Posterior cingulate gyrus (tissue), 11 donors: Measurements from ENCODE around the gene ZFP3.
"Not testable (repeated sequence)": the region's sequence is repeated elsewhere in the genome, so short reads cannot be mapped to it uniquely, and the experiment has no call there.

ENCODE experiments used
- DNase-seq, 10 donors: peaks; one replicate each; pipeline versions ENCODE4 v3.0.0 to v3.0.0-alpha.2; 2020 to 2021; ENCODE audit warnings: mixed read lengths in 3 of 10
- intact Hi-C: fragments of 100-400 bp; cut with DNase I; formaldehyde crosslinking; loops from one replicate; pipeline ENCODE4 v1.15.1; 2023

Gene ZFP3

DNA sequence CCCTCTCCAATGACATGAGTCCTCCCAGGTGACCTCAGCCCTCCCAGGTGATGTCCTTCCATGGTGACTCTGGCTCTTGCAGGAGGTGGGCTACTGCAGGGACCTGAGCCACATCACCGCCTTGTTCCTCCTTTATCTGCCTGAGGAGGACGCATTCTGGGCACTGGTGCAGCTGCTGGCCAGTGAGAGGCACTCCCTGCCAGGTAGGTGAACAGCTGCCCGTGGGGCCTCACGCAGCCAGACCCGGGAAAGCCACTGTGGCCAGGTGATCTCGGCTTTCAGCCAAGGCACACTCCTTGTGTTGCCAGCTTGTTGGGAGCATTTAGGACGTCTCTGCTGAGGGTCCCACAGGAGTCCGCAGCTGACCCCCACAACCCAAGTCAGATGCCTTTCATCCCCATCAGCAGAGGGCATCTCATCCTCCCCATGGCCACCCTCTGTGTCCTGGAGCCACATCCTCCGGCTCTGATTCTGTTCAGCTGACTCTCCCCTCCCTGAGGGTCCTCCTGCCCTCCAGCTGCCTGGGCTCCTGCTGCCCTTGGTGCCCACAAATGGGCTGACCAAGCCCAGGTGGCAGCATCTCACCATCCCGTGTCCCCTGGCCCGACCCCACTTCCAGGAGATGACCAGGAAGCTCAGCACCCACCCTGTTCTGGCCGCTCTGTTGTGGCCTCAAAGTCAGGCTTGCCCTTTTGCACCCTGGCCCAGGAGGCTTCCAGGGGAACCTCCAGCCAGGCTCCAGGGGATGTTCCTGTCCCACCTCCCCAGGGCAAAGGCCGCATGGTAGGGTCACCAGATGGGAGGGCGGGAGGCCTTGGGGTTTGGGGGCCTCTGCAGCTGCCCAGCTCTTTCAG, 57.7 kb downstream of the ZFP3 start:
- intact Hi-C loops: no loop called here
- peak in 1 of 10 donors; percentile 68 for DNase-seq

DNA sequence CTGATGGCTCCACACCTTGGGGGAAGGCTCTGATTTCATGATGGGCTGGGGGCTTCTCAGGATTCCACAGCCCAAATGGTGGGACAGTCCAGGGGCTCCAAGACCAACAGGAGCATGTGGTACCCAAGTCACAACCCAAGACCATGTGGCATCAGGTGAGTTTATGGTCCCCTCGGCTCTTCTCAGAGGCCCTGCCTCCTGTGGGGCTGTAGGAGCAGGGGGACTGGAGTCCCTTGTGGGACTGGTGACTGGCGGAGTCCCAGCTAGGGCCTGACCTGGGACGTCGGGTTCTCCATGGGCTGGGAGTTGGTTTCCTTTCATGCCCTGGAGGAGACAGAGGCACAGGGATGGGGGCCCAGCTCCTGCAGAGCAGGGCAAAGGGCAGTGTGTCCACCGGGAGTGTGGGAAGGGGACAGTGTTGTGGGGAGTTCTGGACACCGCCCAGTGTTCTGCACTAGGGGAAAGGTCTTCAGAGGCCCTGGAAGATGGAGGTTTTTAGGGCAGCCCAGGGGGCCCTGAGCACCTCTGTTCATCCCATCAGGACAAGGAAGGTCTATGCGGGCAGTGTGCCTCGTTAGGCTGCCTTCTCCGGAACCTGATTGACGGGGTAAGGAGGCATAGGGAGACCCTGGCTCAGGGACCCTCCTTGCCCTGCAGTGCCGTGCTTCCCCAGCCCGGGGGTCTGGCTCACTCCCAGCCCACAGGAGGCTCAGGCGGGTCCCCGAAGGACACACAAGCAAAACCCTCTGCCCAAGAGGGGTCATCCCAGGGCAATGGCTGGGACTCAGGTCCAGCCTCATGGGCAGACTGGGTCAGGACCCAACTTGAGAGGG, 58.5 kb downstream of the ZFP3 start:
- intact Hi-C loops: not testable (repeated sequence)
- DNase-seq: peak in 1 of 10 donors; percentile 45

- intact Hi-C loops: not testable (repeated sequence)
- DNase-seq: peak in 1 of 10 donors; percentile 57
These were observed 59.4 kb downstream of the ZFP3 start for GRCh38 chr17:5137511-5138197.

GRCh38 chr17:5138198-5138544, 59.9 kb downstream of the ZFP3 start:
- DNase-seq: peak in 1 of 10 donors; percentile 33
- intact Hi-C loops: not testable (repeated sequence)

- intact Hi-C loops: no loop called here
- peak in 2 of 10 donors; percentile 26 to 52 for DNase-seq
These were observed 60.6 kb downstream of the ZFP3 start for GRCh38 chr17:5138616-5139457.

- intact Hi-C loops: no loop called here
- DNase-seq: peak in 1 of 10 donors; percentile 60
These were observed 61.1 kb downstream of the ZFP3 start for GRCh38 chr17:5139458-5139732.

DNA sequence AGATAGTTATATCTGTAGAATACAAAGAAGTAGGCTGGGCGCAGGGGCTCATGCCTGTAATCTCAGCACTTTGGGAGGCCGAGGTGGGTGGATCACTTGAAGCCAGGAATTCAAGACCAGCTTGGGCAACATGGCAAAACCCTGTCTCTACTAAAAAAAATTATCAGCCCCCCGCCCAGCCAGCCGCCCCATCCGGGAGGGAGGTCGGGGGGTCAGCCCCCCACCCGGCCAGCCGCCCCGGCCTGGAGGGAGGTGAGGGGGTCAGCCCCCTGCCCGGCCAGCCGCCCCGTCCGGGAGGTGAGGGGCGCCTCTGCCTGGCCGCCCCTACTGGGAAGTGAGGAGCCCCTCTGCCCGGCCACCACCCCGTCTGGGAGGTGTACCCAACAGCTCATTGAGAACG, 64.6 kb downstream of the ZFP3 start:
- DNase-seq, intact Hi-C loops: not testable (repeated sequence)
